GM20000 (cell line): ENCODE results near the gene DEPDC5.

Experiments
- DNase-seq: peaks from one replicate; pipeline ENCODE4 v3.0.0; 2012; ENCODE audit warnings: low spot score
- CTCF ChIP-seq: IDR thresholded peaks from 2 replicates; pipeline ENCODE4 v1.5.1; 2012; ENCODE audit warnings: mild to moderate bottlenecking, control low read depth; ENCODE audit errors: extremely low read depth, missing control alignments

The DEPDC5 gene

GRCh38 chr22:31728857-31729256 is 25.0 kb upstream of the DEPDC5 start:
- no peak for DNase-seq
- no peak for TF ChIP-seq CTCF

- DNase-seq, result no peak
- no peak for TF ChIP-seq CTCF
These were observed 23.5 kb upstream of the DEPDC5 start for GRCh38 chr22:31730344-31730711.

GRCh38 chr22:31732089-31732829 is 21.6 kb upstream of the DEPDC5 start:
- no peak for TF ChIP-seq CTCF
- no peak for DNase-seq

GRCh38 chr22:31733580-31734079 is 20.2 kb upstream of the DEPDC5 start:
- no peak for DNase-seq
- TF ChIP-seq CTCF, result no peak

- no peak for DNase-seq
- no peak for TF ChIP-seq CTCF
These were observed 19.3 kb upstream of the DEPDC5 start for GRCh38 chr22:31734512-31734911.

- TF ChIP-seq CTCF, result no peak
- DNase-seq, result no peak
These were observed 17.4 kb upstream of the DEPDC5 start for GRCh38 chr22:31736458-31736857.

GRCh38 chr22:31737932-31738331 is 15.9 kb upstream of the DEPDC5 start:
- TF ChIP-seq CTCF, result no peak

More at GRCh38 chr22:31737932-31738331, 15.9 kb upstream of the DEPDC5 start:
- DNase-seq, result no peak
